ENCODE results near the gene TRIM67. TPM values are rescaled to one million over a fixed set of nuclear protein-coding genes. Genes with fewer than 3 reads are reported as not detected.

Gene TRIM67
- total RNA-seq, 3 donors from 2014 or later (not counting 1 experiment from before 2014, with no cell fraction given) = not detected

- 89% methylated on average over 3 of the region's 6 CpGs for WGBS (ENCODE audit: insufficient coverage)
- Histone ChIP-seq H3K27ac (ENCODE audit: low read length) (no peak overlapping the region), H3K27me3 (ENCODE audit: control insufficient read depth, insufficient read depth, low read length) (peaks cover 2% of the 10 kb centered on the region), H3K36me3 (ENCODE audit: control insufficient read depth, insufficient read depth, low read length) (no peaks in the 10 kb centered on the region), H3K4me1 (ENCODE audit: control insufficient read depth, insufficient read depth, low read length) (no peaks in the 10 kb centered on the region), H3K9me3 (ENCODE audit: control insufficient read depth, insufficient read depth, low read length) (no peaks in the 10 kb centered on the region), H3K4me3 (ENCODE audit: low read length) (no peak overlapping the region)
- no peaks in the 10 kb centered on the region for H3K9me3 Mint-ChIP-seq
- no peak overlapping the region for H3K27ac Mint-ChIP-seq
- intact Hi-C loops (cut with micrococcal nuclease) = no loop called here
- ATAC-seq = no peak
- DNase-seq = no peak
- H3K36me3 Mint-ChIP-seq = no peaks in the 10 kb centered on the region
- TF ChIP-seq, protein P1, sequence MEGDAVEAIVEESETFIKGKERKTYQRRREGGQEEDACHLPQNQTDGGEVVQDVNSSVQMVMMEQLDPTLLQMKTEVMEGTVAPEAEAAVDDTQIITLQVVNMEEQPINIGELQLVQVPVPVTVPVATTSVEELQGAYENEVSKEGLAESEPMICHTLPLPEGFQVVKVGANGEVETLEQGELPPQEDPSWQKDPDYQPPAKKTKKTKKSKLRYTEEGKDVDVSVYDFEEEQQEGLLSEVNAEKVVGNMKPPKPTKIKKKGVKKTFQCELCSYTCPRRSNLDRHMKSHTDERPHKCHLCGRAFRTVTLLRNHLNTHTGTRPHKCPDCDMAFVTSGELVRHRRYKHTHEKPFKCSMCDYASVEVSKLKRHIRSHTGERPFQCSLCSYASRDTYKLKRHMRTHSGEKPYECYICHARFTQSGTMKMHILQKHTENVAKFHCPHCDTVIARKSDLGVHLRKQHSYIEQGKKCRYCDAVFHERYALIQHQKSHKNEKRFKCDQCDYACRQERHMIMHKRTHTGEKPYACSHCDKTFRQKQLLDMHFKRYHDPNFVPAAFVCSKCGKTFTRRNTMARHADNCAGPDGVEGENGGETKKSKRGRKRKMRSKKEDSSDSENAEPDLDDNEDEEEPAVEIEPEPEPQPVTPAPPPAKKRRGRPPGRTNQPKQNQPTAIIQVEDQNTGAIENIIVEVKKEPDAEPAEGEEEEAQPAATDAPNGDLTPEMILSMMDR (IDR thresholded peaks at IDR 0.05) = no peak
- H3K4me3 Mint-ChIP-seq = no peak overlapping the region
- no peaks in the 10 kb centered on the region for H3K4me1 Mint-ChIP-seq
- peaks cover 26 to 47% of the 10 kb centered on the region in 2 donors for H3K27me3 Mint-ChIP-seq (ENCODE audit: low read depth in 2 of 2)
Measured at GRCh38 chr1:231171623-231172197, 9.9 kb downstream of the TRIM67 start.

GRCh38 chr1:231172411-231172810, 10.6 kb downstream of the TRIM67 start:
- no peaks in the 10 kb centered on the region for H3K4me1 ChIP-seq (ENCODE audit: control insufficient read depth, insufficient read depth, low read length)
- no peak overlapping the region for H3K4me3 ChIP-seq (ENCODE audit: low read length)
- Mint-ChIP-seq H3K27me3 (ENCODE audit: low read depth in 2 of 2) (peaks cover 26 to 49% of the 10 kb centered on the region in 2 donors), H3K4me3 (no peak overlapping the region), H3K36me3 (no peaks in the 10 kb centered on the region), H3K9me3 (no peaks in the 10 kb centered on the region), H3K4me1 (no peaks in the 10 kb centered on the region), H3K27ac (no peak overlapping the region)
- H3K9me3 ChIP-seq (ENCODE audit: control insufficient read depth, insufficient read depth, low read length) = no peaks in the 10 kb centered on the region
- 63% methylated on average over 2 of the region's 3 CpGs for WGBS (ENCODE audit: insufficient coverage)
- TF ChIP-seq, protein P1 (IDR thresholded peaks at IDR 0.05) = no peak
- intact Hi-C loops (cut with micrococcal nuclease) = no loop called here
- H3K36me3 ChIP-seq (ENCODE audit: control insufficient read depth, insufficient read depth, low read length) = no peaks in the 10 kb centered on the region
- H3K27ac ChIP-seq (ENCODE audit: low read length) = no peak overlapping the region
- no peak for DNase-seq
- no peak for ATAC-seq
- no peaks in the 10 kb centered on the region for H3K27me3 ChIP-seq (ENCODE audit: control insufficient read depth, insufficient read depth, low read length)

GRCh38 chr1:231176421-231176820, 14.6 kb downstream of the TRIM67 start:
- H3K27me3 Mint-ChIP-seq (ENCODE audit: low read depth in 2 of 2) = peaks cover 31 to 80% of the 10 kb centered on the region in 2 donors
- H3K9me3 Mint-ChIP-seq = no peaks in the 10 kb centered on the region
- Histone ChIP-seq H3K27me3 (ENCODE audit: control insufficient read depth, insufficient read depth, low read length) (no peaks in the 10 kb centered on the region), H3K4me3 (ENCODE audit: low read length) (no peak overlapping the region), H3K27ac (ENCODE audit: low read length) (no peak overlapping the region), H3K4me1 (ENCODE audit: control insufficient read depth, insufficient read depth, low read length) (no peaks in the 10 kb centered on the region), H3K9me3 (ENCODE audit: control insufficient read depth, insufficient read depth, low read length) (no peaks in the 10 kb centered on the region), H3K36me3 (ENCODE audit: control insufficient read depth, insufficient read depth, low read length) (no peaks in the 10 kb centered on the region)
- intact Hi-C loops (cut with micrococcal nuclease) = no loop called here
- DNase-seq = no peak
- no peak overlapping the region for H3K27ac Mint-ChIP-seq
- H3K4me1 Mint-ChIP-seq = no peaks in the 10 kb centered on the region
- H3K36me3 Mint-ChIP-seq = no peaks in the 10 kb centered on the region
- H3K4me3 Mint-ChIP-seq = no peak overlapping the region
- WGBS (ENCODE audit: insufficient coverage) = 39% methylated on average over 1 of the region's 1 CpG
- TF ChIP-seq, protein P1 (IDR thresholded peaks at IDR 0.05) = no peak
- no peak for ATAC-seq

GRCh38 chr1:231177226-231177625, 15.4 kb downstream of the TRIM67 start:
- WGBS (ENCODE audit: insufficient coverage) = 80% methylated on average over 4 of the region's 5 CpGs
- Histone ChIP-seq H3K9me3 (ENCODE audit: control insufficient read depth, insufficient read depth, low read length) (no peaks in the 10 kb centered on the region), H3K27me3 (ENCODE audit: control insufficient read depth, insufficient read depth, low read length) (no peaks in the 10 kb centered on the region), H3K27ac (ENCODE audit: low read length) (no peak overlapping the region), H3K4me1 (ENCODE audit: control insufficient read depth, insufficient read depth, low read length) (no peaks in the 10 kb centered on the region), H3K4me3 (ENCODE audit: low read length) (no peak overlapping the region), H3K36me3 (ENCODE audit: control insufficient read depth, insufficient read depth, low read length) (no peaks in the 10 kb centered on the region)
- TF ChIP-seq, protein P1 (IDR thresholded peaks at IDR 0.05) = no peak
- peaks cover 30 to 82% of the 10 kb centered on the region in 2 donors for H3K27me3 Mint-ChIP-seq (ENCODE audit: low read depth in 2 of 2)
- DNase-seq (no peak), ATAC-seq (no peak)
- H3K36me3 Mint-ChIP-seq = no peaks in the 10 kb centered on the region
- H3K9me3 Mint-ChIP-seq = no peaks in the 10 kb centered on the region
- H3K4me3 Mint-ChIP-seq = no peak overlapping the region
- no peaks in the 10 kb centered on the region for H3K4me1 Mint-ChIP-seq
- no peak overlapping the region for H3K27ac Mint-ChIP-seq
- intact Hi-C loops (cut with micrococcal nuclease) = no loop called here

Measured in natural killer cell (primary cell).